Endodermal cell (in vitro differentiated cells): ENCODE results near the gene DNMBP. TPM values are rescaled to one million over a fixed set of nuclear protein-coding genes. Genes with fewer than 3 reads are reported as not detected.

Experiments
- DNase-seq: peaks from one replicate; pipeline ENCODE4 v3.0.0-alpha.2; 2017
- H3K27ac ChIP-seq: 2 replicates; pipeline ENCODE4 v1.5.1; 2013; ENCODE audit warnings: mild to moderate bottlenecking, low read depth, low read length, moderate library complexity
- H3K27me3 ChIP-seq: 2 replicates; pipeline ENCODE4 v1.6.1; 2013; ENCODE audit warnings: mild to moderate bottlenecking, low read length, moderate library complexity; ENCODE audit not compliant: insufficient read depth, control insufficient read depth, poor library complexity, severe bottlenecking
- H3K36me3 ChIP-seq: 2 replicates; pipeline ENCODE4 v1.7.0; 2013; ENCODE audit warnings: mild to moderate bottlenecking, low read length, moderate library complexity; ENCODE audit not compliant: control insufficient read depth, insufficient read depth
- H3K4me1 ChIP-seq: one replicate; pipeline ENCODE4 v1.7.0; 2013; ENCODE audit warnings: low read length; ENCODE audit not compliant: control insufficient read depth, insufficient read depth
- H3K4me3 ChIP-seq: 2 replicates; pipeline ENCODE4 v1.5.1; 2013; ENCODE audit warnings: mild to moderate bottlenecking, low read length, moderate library complexity
- H3K9ac ChIP-seq: 2 replicates; pipeline ENCODE4 v1.6.1; 2013; ENCODE audit warnings: mild to moderate bottlenecking, low read length, moderate library complexity; ENCODE audit not compliant: poor library complexity, severe bottlenecking; ENCODE audit errors: extremely low read depth
- H3K9me3 ChIP-seq: 2 replicates; pipeline ENCODE4 v1.6.1; 2013; ENCODE audit warnings: mild to moderate bottlenecking, low read length, moderate library complexity; ENCODE audit not compliant: control insufficient read depth
- H3K27ac Mint-ChIP-seq: 2 replicates; pipeline ENCODE4 v1.8.0; 2020; ENCODE audit warnings: mixed read lengths
- H3K27me3 Mint-ChIP-seq: 2 replicates; pipeline ENCODE4 v1.8.0; 2021; ENCODE audit warnings: mild to moderate bottlenecking, mixed read lengths; ENCODE audit not compliant: insufficient read depth
- H3K36me3 Mint-ChIP-seq: 2 replicates; pipeline ENCODE4 v1.8.0; 2020; ENCODE audit warnings: low read depth, mixed read lengths
- H3K4me1 Mint-ChIP-seq: 2 replicates; pipeline ENCODE4 v1.8.0; 2020; ENCODE audit warnings: mixed read lengths
- H3K4me3 Mint-ChIP-seq: 2 replicates; pipeline ENCODE4 v1.8.0; 2020; ENCODE audit warnings: mild to moderate bottlenecking, moderate library complexity, mixed read lengths
- H3K9me3 Mint-ChIP-seq: 2 replicates; pipeline ENCODE4 v1.8.0; 2020; ENCODE audit warnings: mild to moderate bottlenecking, mixed read lengths
- WGBS, 2 experiments: methylation state at CpG; one replicate each; pipeline versions ENCODE4 v1.1.5 to v1.1.7; 2013; ENCODE audit warnings: missing lambda C conversion rate in 2 of 2, mixed read lengths in 1 of 2; ENCODE audit not compliant: insufficient coverage in 1 of 2, insufficient read length in 1 of 2; 5-methylcytosine and 5-hydroxymethylcytosine counted together
- total RNA-seq, 2 donors: library from RNA; stranded (reverse); fragmentation: NEBNext Ultra II Directional in 1 of 2; extraction: Animal tissue kit (Norgen Biotek cat#: 25700) in 1 of 2; gene quantifications; 2 replicates in 1 of 2; 3 replicates in 1 of 2; pipeline ENCODE4 v1.2.1, GENCODE V29; 2021
- TF ChIP-seq, protein P1 (sequence below): fragments of 200-600 bp; sonication (generic); conservative IDR thresholded peaks from 2 replicates; pipeline ENCODE4 v1.5.0; 2021; ENCODE audit warnings: antibody characterized with exemption, mild to moderate bottlenecking

DNMBP gene
- total RNA-seq, 2 donors from 2014 or later = 45.4 to 85.4 TPM

GRCh38 chr10:99981581-99982199 is 28.1 kb downstream of the DNMBP start:
- TF ChIP-seq, protein P1, sequence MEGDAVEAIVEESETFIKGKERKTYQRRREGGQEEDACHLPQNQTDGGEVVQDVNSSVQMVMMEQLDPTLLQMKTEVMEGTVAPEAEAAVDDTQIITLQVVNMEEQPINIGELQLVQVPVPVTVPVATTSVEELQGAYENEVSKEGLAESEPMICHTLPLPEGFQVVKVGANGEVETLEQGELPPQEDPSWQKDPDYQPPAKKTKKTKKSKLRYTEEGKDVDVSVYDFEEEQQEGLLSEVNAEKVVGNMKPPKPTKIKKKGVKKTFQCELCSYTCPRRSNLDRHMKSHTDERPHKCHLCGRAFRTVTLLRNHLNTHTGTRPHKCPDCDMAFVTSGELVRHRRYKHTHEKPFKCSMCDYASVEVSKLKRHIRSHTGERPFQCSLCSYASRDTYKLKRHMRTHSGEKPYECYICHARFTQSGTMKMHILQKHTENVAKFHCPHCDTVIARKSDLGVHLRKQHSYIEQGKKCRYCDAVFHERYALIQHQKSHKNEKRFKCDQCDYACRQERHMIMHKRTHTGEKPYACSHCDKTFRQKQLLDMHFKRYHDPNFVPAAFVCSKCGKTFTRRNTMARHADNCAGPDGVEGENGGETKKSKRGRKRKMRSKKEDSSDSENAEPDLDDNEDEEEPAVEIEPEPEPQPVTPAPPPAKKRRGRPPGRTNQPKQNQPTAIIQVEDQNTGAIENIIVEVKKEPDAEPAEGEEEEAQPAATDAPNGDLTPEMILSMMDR = no peak
- DNase-seq = no peak
- Histone ChIP-seq H3K27ac (no peak overlapping the region), H3K9ac (no peak overlapping the region), H3K9me3 (no peaks in the 10 kb centered on the region), H3K4me1 (peaks cover 22% of the 10 kb centered on the region), H3K27me3 (no peaks in the 10 kb centered on the region), H3K4me3 (no peak overlapping the region), H3K36me3 (peaks cover 6% of the 10 kb centered on the region)
- whole genome bisulfite sequencing, 2 experiments = 92 to 98% methylated on average over 4 to 6 of the region's 6 CpGs
- Mint-ChIP-seq H3K27me3 (no peaks in the 10 kb centered on the region), H3K36me3 (peaks cover 26% of the 10 kb centered on the region), H3K27ac (peak overlapping the region; percentile 65), H3K4me3 (no peak overlapping the region), H3K4me1 (peaks cover 52% of the 10 kb centered on the region), H3K9me3 (no peaks in the 10 kb centered on the region)

GRCh38 chr10:99979066-99979685 is 30.6 kb downstream of the DNMBP start:
- Mint-ChIP-seq H3K36me3 (peaks cover 20% of the 10 kb centered on the region), H3K27ac (peak overlapping the region; percentile 95), H3K27me3 (no peaks in the 10 kb centered on the region), H3K4me1 (peaks cover 53% of the 10 kb centered on the region), H3K4me3 (no peak overlapping the region), H3K9me3 (no peaks in the 10 kb centered on the region)
- Histone ChIP-seq H3K9me3 (no peaks in the 10 kb centered on the region), H3K27ac (no peak overlapping the region), H3K9ac (peak overlapping the region; percentile 47), H3K27me3 (no peaks in the 10 kb centered on the region), H3K4me3 (peak overlapping the region; percentile 8), H3K36me3 (peaks cover 9% of the 10 kb centered on the region), H3K4me1 (peaks cover 22% of the 10 kb centered on the region)
- 57% methylated on average over 5 of the region's 5 CpGs; no CpG with 5 or more reads in 1 of the 2 experiments for WGBS, 2 experiments
- TF ChIP-seq, protein P1 = no peak
- no peak for DNase-seq

- Histone ChIP-seq H3K9me3 (no peaks in the 10 kb centered on the region), H3K27ac (peak overlapping the region; percentile 52), H3K27me3 (no peaks in the 10 kb centered on the region), H3K4me3 (no peak overlapping the region), H3K9ac (peak overlapping the region; percentile 47), H3K4me1 (peaks cover 22% of the 10 kb centered on the region), H3K36me3 (peaks cover 9% of the 10 kb centered on the region)
- Mint-ChIP-seq H3K9me3 (no peaks in the 10 kb centered on the region), H3K4me3 (peak overlapping the region; percentile 0), H3K27ac (peak overlapping the region; percentile 95), H3K36me3 (peaks cover 28% of the 10 kb centered on the region), H3K27me3 (no peaks in the 10 kb centered on the region), H3K4me1 (peaks cover 46% of the 10 kb centered on the region)
- 40 to 53% methylated on average over 5 of the region's 5 CpGs for WGBS, 2 experiments
- TF ChIP-seq, protein P1 = no peak
- DNase-seq = peak; percentile 78
Measured at GRCh38 chr10:99977916-99978315, 31.8 kb downstream of the DNMBP start.
